ENCODE data around the gene KMT2E.

KMT2E gene

DNA sequence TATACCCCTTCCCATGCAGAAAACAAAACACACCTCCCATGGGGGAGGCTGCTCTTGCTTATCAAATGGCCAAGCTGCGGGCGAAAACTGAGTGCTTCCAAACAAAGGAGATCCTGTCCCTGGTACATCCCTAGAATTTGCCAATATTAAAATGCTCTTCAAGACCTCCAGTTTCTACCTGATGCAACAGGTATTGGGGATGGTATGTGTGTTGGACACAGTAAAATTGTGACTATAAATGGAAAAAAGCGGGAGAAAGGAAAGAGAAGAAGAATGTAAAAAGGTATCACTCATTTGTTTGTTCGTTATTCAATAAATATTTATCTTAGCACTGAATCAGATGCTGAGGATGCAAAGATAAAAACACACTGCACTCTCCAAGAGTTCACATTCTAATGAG, 123.9 kb downstream of the KMT2E start:
- no peak overlapping the region for H3K4ac ChIP-seq (ENCODE audit: low read depth, low read length)
- H3K79me2 ChIP-seq (ENCODE audit: control insufficient read depth, insufficient read depth, low read length, poor library complexity) = no peaks in the 10 kb centered on the region
- H2BK12ac ChIP-seq (ENCODE audit: low read length) = no peak overlapping the region
- H2AK5ac ChIP-seq (ENCODE audit: low read length) = no peak overlapping the region
- H3K9me3 ChIP-seq (ENCODE audit: insufficient read depth, low read depth, low read length) = no peaks in the 10 kb centered on the region
- H3K14ac ChIP-seq (ENCODE audit: low read length) = no peak overlapping the region
- no peak overlapping the region for H4K8ac ChIP-seq (ENCODE audit: low read depth, low read length)
- no peak overlapping the region for H3K23ac ChIP-seq (ENCODE audit: low read length)
- no peak overlapping the region for H3K18ac ChIP-seq (ENCODE audit: low read length)
- H3K4me3 ChIP-seq (ENCODE audit: low read depth, low read length) = no peak overlapping the region
- H3K27me3 ChIP-seq (ENCODE audit: insufficient read depth, low read length) = no peaks in the 10 kb centered on the region
- no peak for DNase-seq
- WGBS (ENCODE audit: extremely low coverage, insufficient coverage, insufficient read length) = 100% methylated on average over 1 of the region's 4 CpGs
- no peak overlapping the region for H3K4me2 ChIP-seq (ENCODE audit: low read length)
- H2BK5ac ChIP-seq (ENCODE audit: low read depth, low read length, poor library complexity) = no peak overlapping the region
- H3K36me3 ChIP-seq (ENCODE audit: control insufficient read depth in 1 of 2, insufficient read depth in 2 of 2, low read length in 2 of 2) = peaks cover 2 to 8% of the 10 kb centered on the region in 2 experiments
- no peak overlapping the region for H2AFZ ChIP-seq (ENCODE audit: insufficient read depth, low read length, poor library complexity)
- H4K12ac ChIP-seq (ENCODE audit: low read depth, low read length) = no peak overlapping the region
- H2BK120ac ChIP-seq (ENCODE audit: insufficient read depth, low read length, poor library complexity) = no peak overlapping the region
- H4K91ac ChIP-seq (ENCODE audit: low read depth, low read length) = no peak overlapping the region
- no peak overlapping the region for H3K9ac ChIP-seq (ENCODE audit: low read length)
- H3K27ac ChIP-seq (ENCODE audit: low read depth, low read length) = no peak overlapping the region
- H3K79me1 ChIP-seq (ENCODE audit: low read length) = no peaks in the 10 kb centered on the region
- peaks cover 2 to 5% of the 10 kb centered on the region in 2 experiments for H3K4me1 ChIP-seq (ENCODE audit: control insufficient read depth in 1 of 2, insufficient read depth in 2 of 2, low read length in 2 of 2)

DNA sequence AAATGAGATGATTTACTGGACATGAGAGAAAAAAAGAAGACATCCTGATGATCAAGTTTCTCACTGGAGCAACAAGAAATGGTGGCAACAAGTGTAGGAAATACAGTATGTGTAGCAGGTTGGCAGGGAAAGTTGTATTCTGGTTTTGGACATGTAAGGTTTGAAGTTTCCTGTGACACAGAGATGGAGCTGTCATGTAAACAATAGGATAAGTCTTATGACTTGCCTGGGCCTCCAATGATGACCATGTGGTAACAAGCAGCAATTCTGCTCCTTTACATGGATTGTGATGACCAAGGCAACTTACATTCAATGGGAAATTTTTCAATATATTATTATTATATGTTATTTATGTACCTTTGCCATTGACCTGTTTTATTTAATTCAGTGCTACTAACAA, 125.4 kb downstream of the KMT2E start:
- no peak overlapping the region for H3K14ac ChIP-seq (ENCODE audit: low read length)
- no peak overlapping the region for H3K4me2 ChIP-seq (ENCODE audit: low read length)
- H3K4me1 ChIP-seq (ENCODE audit: control insufficient read depth in 1 of 2, insufficient read depth in 2 of 2, low read length in 2 of 2) = peaks cover 2 to 5% of the 10 kb centered on the region in 2 experiments
- no peak overlapping the region for H3K4ac ChIP-seq (ENCODE audit: low read depth, low read length)
- no peak overlapping the region for H3K27ac ChIP-seq (ENCODE audit: low read depth, low read length)
- peaks cover 2 to 9% of the 10 kb centered on the region in 2 experiments for H3K36me3 ChIP-seq (ENCODE audit: control insufficient read depth in 1 of 2, insufficient read depth in 2 of 2, low read length in 2 of 2)
- no peak overlapping the region for H4K8ac ChIP-seq (ENCODE audit: low read depth, low read length)
- H2AFZ ChIP-seq (ENCODE audit: insufficient read depth, low read length, poor library complexity) = no peak overlapping the region
- no peak for DNase-seq
- H3K9me3 ChIP-seq (ENCODE audit: insufficient read depth, low read depth, low read length) = no peaks in the 10 kb centered on the region
- H2BK12ac ChIP-seq (ENCODE audit: low read length) = no peak overlapping the region
- H3K27me3 ChIP-seq (ENCODE audit: insufficient read depth, low read length) = no peaks in the 10 kb centered on the region
- no peak overlapping the region for H3K18ac ChIP-seq (ENCODE audit: low read length)
- no peak overlapping the region for H3K4me3 ChIP-seq (ENCODE audit: low read depth, low read length)
- no peak overlapping the region for H4K12ac ChIP-seq (ENCODE audit: low read depth, low read length)
- H3K9ac ChIP-seq (ENCODE audit: low read length) = no peak overlapping the region
- no peak overlapping the region for H2AK5ac ChIP-seq (ENCODE audit: low read length)
- H4K91ac ChIP-seq (ENCODE audit: low read depth, low read length) = no peak overlapping the region
- H3K79me2 ChIP-seq (ENCODE audit: control insufficient read depth, insufficient read depth, low read length, poor library complexity) = no peaks in the 10 kb centered on the region
- no peaks in the 10 kb centered on the region for H3K79me1 ChIP-seq (ENCODE audit: low read length)
- no peak overlapping the region for H2BK120ac ChIP-seq (ENCODE audit: insufficient read depth, low read length, poor library complexity)
- H3K23ac ChIP-seq (ENCODE audit: low read length) = no peak overlapping the region
- H2BK5ac ChIP-seq (ENCODE audit: low read depth, low read length, poor library complexity) = no peak overlapping the region

DNA sequence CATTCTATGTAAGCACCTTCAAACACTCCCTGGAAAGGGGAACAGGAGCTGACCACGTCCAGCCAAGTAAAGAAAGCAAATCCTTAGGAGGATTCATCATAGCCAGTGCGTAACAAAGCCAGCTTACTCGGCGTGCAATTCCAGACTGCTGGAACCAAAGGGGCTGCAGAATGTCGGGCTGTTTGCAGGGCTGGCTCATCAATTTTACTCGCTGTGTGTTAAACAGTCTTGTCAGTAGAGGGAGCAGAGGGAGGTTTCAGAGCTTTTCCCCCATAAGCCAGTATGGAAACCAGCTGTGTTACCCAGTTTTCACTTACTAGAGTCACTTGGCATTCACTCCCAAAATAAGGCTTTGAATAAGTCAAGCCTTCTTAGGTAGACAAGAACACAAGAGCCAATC, 127.1 kb downstream of the KMT2E start:
- H3K18ac ChIP-seq (ENCODE audit: low read length) = no peak overlapping the region
- no peak overlapping the region for H3K4me2 ChIP-seq (ENCODE audit: low read length)
- no peak overlapping the region for H3K27ac ChIP-seq (ENCODE audit: low read depth, low read length)
- H2BK12ac ChIP-seq (ENCODE audit: low read length) = no peak overlapping the region
- no peak for DNase-seq
- H3K4ac ChIP-seq (ENCODE audit: low read depth, low read length) = no peak overlapping the region
- no peak overlapping the region for H4K12ac ChIP-seq (ENCODE audit: low read depth, low read length)
- WGBS (ENCODE audit: extremely low coverage, insufficient coverage, insufficient read length) = no CpG with 5 or more reads among the region's 6 CpGs
- H2BK5ac ChIP-seq (ENCODE audit: low read depth, low read length, poor library complexity) = no peak overlapping the region
- H2BK120ac ChIP-seq (ENCODE audit: insufficient read depth, low read length, poor library complexity) = no peak overlapping the region
- H4K8ac ChIP-seq (ENCODE audit: low read depth, low read length) = no peak overlapping the region
- no peaks in the 10 kb centered on the region for H3K79me2 ChIP-seq (ENCODE audit: control insufficient read depth, insufficient read depth, low read length, poor library complexity)
- H3K23ac ChIP-seq (ENCODE audit: low read length) = no peak overlapping the region
- H3K4me1 ChIP-seq (ENCODE audit: control insufficient read depth in 1 of 2, insufficient read depth in 2 of 2, low read length in 2 of 2) = peaks cover 2 to 5% of the 10 kb centered on the region in 2 experiments
- H3K14ac ChIP-seq (ENCODE audit: low read length) = no peak overlapping the region
- H3K79me1 ChIP-seq (ENCODE audit: low read length) = no peaks in the 10 kb centered on the region
- no peaks in the 10 kb centered on the region for H3K27me3 ChIP-seq (ENCODE audit: insufficient read depth, low read length)
- no peak overlapping the region for H4K91ac ChIP-seq (ENCODE audit: low read depth, low read length)
- H3K36me3 ChIP-seq (ENCODE audit: control insufficient read depth in 1 of 2, insufficient read depth in 2 of 2, low read length in 2 of 2) = peaks cover 2 to 9% of the 10 kb centered on the region in 2 experiments
- no peak overlapping the region for H2AK5ac ChIP-seq (ENCODE audit: low read length)
- no peak overlapping the region for H3K9ac ChIP-seq (ENCODE audit: low read length)
- no peaks in the 10 kb centered on the region for H3K9me3 ChIP-seq (ENCODE audit: insufficient read depth, low read depth, low read length)
- no peak overlapping the region for H2AFZ ChIP-seq (ENCODE audit: insufficient read depth, low read length, poor library complexity)
- H3K4me3 ChIP-seq (ENCODE audit: low read depth, low read length) = no peak overlapping the region

DNA sequence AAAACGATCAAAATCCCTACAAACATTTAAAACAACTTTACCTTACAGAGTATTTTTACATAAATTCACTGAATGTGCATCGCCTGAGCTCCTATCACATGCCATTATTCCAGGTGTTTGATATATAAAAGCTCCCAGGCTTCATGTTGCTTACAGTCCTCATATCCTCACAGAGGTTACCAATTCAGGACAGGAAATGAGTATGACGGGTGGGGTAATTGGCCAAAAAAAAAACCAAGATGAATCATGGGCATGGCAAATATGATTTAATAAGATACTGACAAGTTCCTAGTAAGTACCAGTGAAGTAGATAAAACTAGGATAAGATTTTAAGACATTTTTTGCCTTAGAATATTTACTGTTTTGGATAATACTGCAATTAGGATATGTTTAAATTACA, 135.8 kb downstream of the KMT2E start:
- no peaks in the 10 kb centered on the region for H3K36me3 ChIP-seq (ENCODE audit: control insufficient read depth in 1 of 2, insufficient read depth in 2 of 2, low read length in 2 of 2)
- no peak overlapping the region for H3K4me3 ChIP-seq (ENCODE audit: low read depth, low read length)
- H3K27me3 ChIP-seq (ENCODE audit: insufficient read depth, low read length) = no peaks in the 10 kb centered on the region
- H2AK5ac ChIP-seq (ENCODE audit: low read length) = no peak overlapping the region
- no peak overlapping the region for H3K4me2 ChIP-seq (ENCODE audit: low read length)
- no peak overlapping the region for H4K91ac ChIP-seq (ENCODE audit: low read depth, low read length)
- H3K23ac ChIP-seq (ENCODE audit: low read length) = no peak overlapping the region
- no peak overlapping the region for H3K4ac ChIP-seq (ENCODE audit: low read depth, low read length)
- H3K14ac ChIP-seq (ENCODE audit: low read length) = no peak overlapping the region
- no peak overlapping the region for H2BK12ac ChIP-seq (ENCODE audit: low read length)
- H3K79me1 ChIP-seq (ENCODE audit: low read length) = no peaks in the 10 kb centered on the region
- H2BK5ac ChIP-seq (ENCODE audit: low read depth, low read length, poor library complexity) = no peak overlapping the region
- no peak overlapping the region for H2AFZ ChIP-seq (ENCODE audit: insufficient read depth, low read length, poor library complexity)
- H3K79me2 ChIP-seq (ENCODE audit: control insufficient read depth, insufficient read depth, low read length, poor library complexity) = no peaks in the 10 kb centered on the region
- no peak overlapping the region for H3K18ac ChIP-seq (ENCODE audit: low read length)
- DNase-seq = no peak
- H3K27ac ChIP-seq (ENCODE audit: low read depth, low read length) = no peak overlapping the region
- no peak overlapping the region for H3K9ac ChIP-seq (ENCODE audit: low read length)
- H4K8ac ChIP-seq (ENCODE audit: low read depth, low read length) = no peak overlapping the region
- H3K4me1 ChIP-seq (ENCODE audit: control insufficient read depth in 1 of 2, insufficient read depth in 2 of 2, low read length in 2 of 2) = no peaks in the 10 kb centered on the region
- WGBS (ENCODE audit: extremely low coverage, insufficient coverage, insufficient read length) = no CpG with 5 or more reads among the region's 3 CpGs
- H3K9me3 ChIP-seq (ENCODE audit: insufficient read depth, low read depth, low read length) = no peaks in the 10 kb centered on the region
- H2BK120ac ChIP-seq (ENCODE audit: insufficient read depth, low read length, poor library complexity) = no peak overlapping the region
- no peak overlapping the region for H4K12ac ChIP-seq (ENCODE audit: low read depth, low read length)

Data from trophoblast cell (in vitro differentiated cells and primary cell).